ENCODE results near the gene ASTN2. TPM values are rescaled to one million over a fixed set of nuclear protein-coding genes. Genes with fewer than 3 reads are reported as not detected.

The ASTN2 gene
- polyA plus RNA-seq, 1 donor from 2014 or later = 6.8 TPM

DNA sequence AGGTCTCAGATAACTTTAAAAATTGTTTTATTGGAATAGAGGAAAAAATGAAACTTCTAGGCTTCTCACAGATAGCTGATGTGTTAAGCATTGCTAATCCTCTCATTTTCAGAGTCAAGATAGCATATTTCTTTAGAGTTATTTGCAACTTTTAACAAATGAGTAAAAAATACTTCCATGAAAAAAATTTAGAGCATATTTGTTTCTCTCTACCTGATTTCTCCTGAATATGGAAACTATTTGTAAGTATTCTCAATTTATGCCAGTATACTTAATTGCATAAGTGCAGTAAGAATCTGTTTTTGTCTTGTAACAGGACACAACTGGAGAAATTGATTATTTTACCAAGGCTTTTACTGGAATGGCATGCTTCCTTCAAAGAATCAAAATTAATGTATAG, 731.3 kb downstream of the ASTN2 start:
- Histone ChIP-seq H3K79me2 (replicated peaks; ENCODE audit: insufficient read depth, low read length) (peaks cover 10% of the 10 kb centered on the region), H3K9me3 (ENCODE audit: low read length) (no peaks in the 10 kb centered on the region), H3K4me3 (ENCODE audit: low read length) (no peak overlapping the region), H3K9ac (ENCODE audit: low read length) (no peak overlapping the region), H3K27me3 (ENCODE audit: insufficient read depth, low read depth, low read length) (no peaks in the 10 kb centered on the region), H3K9me2 (ENCODE audit: insufficient read depth, low read length) (no peaks in the 10 kb centered on the region), H3F3A (ENCODE audit: insufficient read depth, low read length, poor library complexity, severe bottlenecking) (no peaks in the 10 kb centered on the region), H4K20me1 (ENCODE audit: insufficient read depth) (no peaks in the 10 kb centered on the region), H3K36me3 (ENCODE audit: insufficient read depth, low read length) (no peaks in the 10 kb centered on the region), H3K4me2 (ENCODE audit: low read length) (no peak overlapping the region), H2AFZ (ENCODE audit: low read depth, low read length) (no peak overlapping the region), H3K27ac (ENCODE audit: low read length) (no peak overlapping the region)
- no peak for TF ChIP-seq EP300 (conservative IDR thresholded peaks at IDR 0.05; ENCODE audit: poor library complexity, severe bottlenecking)

DNA sequence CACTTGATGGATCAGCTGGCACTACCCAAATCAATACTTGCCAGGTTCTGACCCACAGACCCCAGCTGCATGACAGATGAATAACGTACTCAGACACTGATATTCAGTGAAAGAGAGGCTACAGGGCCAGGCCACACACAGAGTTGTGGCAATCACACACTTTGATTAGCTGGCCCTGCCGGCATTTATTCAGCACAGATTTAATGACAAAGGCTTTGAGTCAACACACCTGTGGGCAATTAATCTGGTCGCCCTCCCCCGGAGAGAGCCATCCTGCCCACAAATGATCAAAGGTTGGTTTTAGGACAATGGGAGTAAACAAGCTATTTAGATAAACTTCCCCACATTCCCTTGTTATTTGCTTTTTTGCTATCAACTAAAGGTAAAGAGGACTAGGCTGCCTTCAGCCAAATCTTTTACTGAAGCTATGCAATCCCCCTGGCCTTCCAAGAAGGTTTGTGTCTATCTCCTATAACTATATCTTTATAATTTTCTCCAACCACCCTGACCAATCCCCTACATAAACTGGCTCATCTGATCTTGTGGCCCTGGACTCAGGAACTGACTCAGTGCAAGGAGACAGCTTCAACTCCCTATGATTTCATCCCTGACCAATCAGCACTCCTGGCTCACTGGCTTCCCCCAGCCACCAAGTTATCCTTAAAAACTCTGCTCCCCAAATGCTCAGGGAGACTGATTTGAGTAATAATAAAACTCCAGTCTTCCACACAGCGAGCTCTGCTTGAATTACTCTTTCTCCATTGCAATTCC, 740.5 kb downstream of the ASTN2 start:
- Histone ChIP-seq H3K4me3 (ENCODE audit: low read length) (no peak overlapping the region), H3K36me3 (ENCODE audit: insufficient read depth, low read length) (no peaks in the 10 kb centered on the region), H3K9me2 (ENCODE audit: insufficient read depth, low read length) (no peaks in the 10 kb centered on the region), H3K9me3 (ENCODE audit: low read length) (no peaks in the 10 kb centered on the region), H4K20me1 (ENCODE audit: insufficient read depth) (no peaks in the 10 kb centered on the region), H3F3A (ENCODE audit: insufficient read depth, low read length, poor library complexity, severe bottlenecking) (no peaks in the 10 kb centered on the region), H3K4me2 (ENCODE audit: low read length) (no peak overlapping the region), H3K27me3 (ENCODE audit: insufficient read depth, low read depth, low read length) (no peaks in the 10 kb centered on the region), H3K27ac (ENCODE audit: low read length) (no peak overlapping the region), H3K79me2 (replicated peaks; ENCODE audit: insufficient read depth, low read length) (no peaks in the 10 kb centered on the region), H3K9ac (ENCODE audit: low read length) (no peak overlapping the region), H2AFZ (ENCODE audit: low read depth, low read length) (no peak overlapping the region)
- TF ChIP-seq POLR2AphosphoS5 (IDR thresholded peaks at IDR 0.05) (no peak), CTCF (IDR thresholded peaks at IDR 0.05; ENCODE audit: poor library complexity, severe bottlenecking) (no peak), MXI1 (conservative IDR thresholded peaks at IDR 0.05; ENCODE audit: poor library complexity, severe bottlenecking) (no peak), RAD21 (conservative IDR thresholded peaks at IDR 0.05) (no peak), EP300 (conservative IDR thresholded peaks at IDR 0.05; ENCODE audit: poor library complexity, severe bottlenecking) (no peak), SMC3 (conservative IDR thresholded peaks at IDR 0.05; ENCODE audit: poor library complexity) (no peak), TAF1 (IDR thresholded peaks at IDR 0.05; ENCODE audit: low read depth) (no peak), EZH2 (IDR thresholded peaks at IDR 0.05; ENCODE audit: borderline replicate concordance, insufficient read depth, low read length, poor library complexity, severe bottlenecking) (no peak)
- TF ChIP-seq, protein P1, sequence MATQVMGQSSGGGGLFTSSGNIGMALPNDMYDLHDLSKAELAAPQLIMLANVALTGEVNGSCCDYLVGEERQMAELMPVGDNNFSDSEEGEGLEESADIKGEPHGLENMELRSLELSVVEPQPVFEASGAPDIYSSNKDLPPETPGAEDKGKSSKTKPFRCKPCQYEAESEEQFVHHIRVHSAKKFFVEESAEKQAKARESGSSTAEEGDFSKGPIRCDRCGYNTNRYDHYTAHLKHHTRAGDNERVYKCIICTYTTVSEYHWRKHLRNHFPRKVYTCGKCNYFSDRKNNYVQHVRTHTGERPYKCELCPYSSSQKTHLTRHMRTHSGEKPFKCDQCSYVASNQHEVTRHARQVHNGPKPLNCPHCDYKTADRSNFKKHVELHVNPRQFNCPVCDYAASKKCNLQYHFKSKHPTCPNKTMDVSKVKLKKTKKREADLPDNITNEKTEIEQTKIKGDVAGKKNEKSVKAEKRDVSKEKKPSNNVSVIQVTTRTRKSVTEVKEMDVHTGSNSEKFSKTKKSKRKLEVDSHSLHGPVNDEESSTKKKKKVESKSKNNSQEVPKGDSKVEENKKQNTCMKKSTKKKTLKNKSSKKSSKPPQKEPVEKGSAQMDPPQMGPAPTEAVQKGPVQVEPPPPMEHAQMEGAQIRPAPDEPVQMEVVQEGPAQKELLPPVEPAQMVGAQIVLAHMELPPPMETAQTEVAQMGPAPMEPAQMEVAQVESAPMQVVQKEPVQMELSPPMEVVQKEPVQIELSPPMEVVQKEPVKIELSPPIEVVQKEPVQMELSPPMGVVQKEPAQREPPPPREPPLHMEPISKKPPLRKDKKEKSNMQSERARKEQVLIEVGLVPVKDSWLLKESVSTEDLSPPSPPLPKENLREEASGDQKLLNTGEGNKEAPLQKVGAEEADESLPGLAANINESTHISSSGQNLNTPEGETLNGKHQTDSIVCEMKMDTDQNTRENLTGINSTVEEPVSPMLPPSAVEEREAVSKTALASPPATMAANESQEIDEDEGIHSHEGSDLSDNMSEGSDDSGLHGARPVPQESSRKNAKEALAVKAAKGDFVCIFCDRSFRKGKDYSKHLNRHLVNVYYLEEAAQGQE (IDR thresholded peaks at IDR 0.05; ENCODE audit: borderline replicate concordance) = no peak
